Measurements from ENCODE around the gene ANKRD29. TPM values are rescaled to one million over a fixed set of nuclear protein-coding genes. Genes with fewer than 3 reads are reported as not detected.
A peak's percentile ranks its signal among the peaks of the same experiment; 100 is the strongest.

The ANKRD29 gene
- total and polyA plus RNA-seq, 2 experiments from 2014 or later: 0.44 to 0.77 TPM

GRCh38 chr18:23634692-23635091, 28.0 kb downstream of the ANKRD29 start:
- Histone ChIP-seq H3K36me3 (no peaks in the 10 kb centered on the region), H3K9me3 (ENCODE audit: low read depth) (no peaks in the 10 kb centered on the region), H3K4me1 (ENCODE audit: low read depth) (no peaks in the 10 kb centered on the region), H3K27ac (no peak overlapping the region), H3K27me3 (no peaks in the 10 kb centered on the region), H3K4me3 (no peak overlapping the region)
- peak in 1 of 2 donors; percentile 60 for DNase-seq (ENCODE audit: low read depth in 1 of 2, low spot score in 1 of 2)
- no peak for TF ChIP-seq CTCF (IDR thresholded peaks at IDR 0.05; ENCODE audit: low read depth, low read length)

- H3K9me3 ChIP-seq (ENCODE audit: low read depth): no peaks in the 10 kb centered on the region
- no peak overlapping the region for H3K4me3 ChIP-seq
- no peak for TF ChIP-seq CTCF (IDR thresholded peaks at IDR 0.05; ENCODE audit: low read depth, low read length)
- no peak for DNase-seq (ENCODE audit: low read depth in 1 of 2, low spot score in 1 of 2)
- no peaks in the 10 kb centered on the region for H3K27me3 ChIP-seq
- no peaks in the 10 kb centered on the region for H3K36me3 ChIP-seq
- no peak overlapping the region for H3K27ac ChIP-seq
- no peaks in the 10 kb centered on the region for H3K4me1 ChIP-seq (ENCODE audit: low read depth)
Measured at GRCh38 chr18:23632615-23633014, 30.1 kb downstream of the ANKRD29 start.

- no peaks in the 10 kb centered on the region for H3K27me3 ChIP-seq
- no peak overlapping the region for H3K27ac ChIP-seq
- H3K36me3 ChIP-seq: no peaks in the 10 kb centered on the region
- no peaks in the 10 kb centered on the region for H3K9me3 ChIP-seq (ENCODE audit: low read depth)
- H3K4me1 ChIP-seq (ENCODE audit: low read depth): no peaks in the 10 kb centered on the region
- TF ChIP-seq CTCF (IDR thresholded peaks at IDR 0.05; ENCODE audit: low read depth, low read length): no peak
- no peak overlapping the region for H3K4me3 ChIP-seq
- DNase-seq (ENCODE audit: low read depth in 1 of 2, low spot score in 1 of 2): no peak
Measured at GRCh38 chr18:23631746-23632145, 31.0 kb downstream of the ANKRD29 start.

- DNase-seq (ENCODE audit: low read depth in 1 of 2, low spot score in 1 of 2): no peak
- no peak for TF ChIP-seq CTCF (IDR thresholded peaks at IDR 0.05; ENCODE audit: low read depth, low read length)
- H3K9me3 ChIP-seq (ENCODE audit: low read depth): no peaks in the 10 kb centered on the region
- H3K27ac ChIP-seq: no peak overlapping the region
- H3K27me3 ChIP-seq: no peaks in the 10 kb centered on the region
- H3K4me3 ChIP-seq: no peak overlapping the region
- no peaks in the 10 kb centered on the region for H3K36me3 ChIP-seq
- H3K4me1 ChIP-seq (ENCODE audit: low read depth): no peaks in the 10 kb centered on the region
Measured at GRCh38 chr18:23631312-23631711, 31.4 kb downstream of the ANKRD29 start.

- Histone ChIP-seq H3K36me3 (no peaks in the 10 kb centered on the region), H3K9me3 (ENCODE audit: low read depth) (no peaks in the 10 kb centered on the region), H3K4me1 (ENCODE audit: low read depth) (no peaks in the 10 kb centered on the region), H3K4me3 (no peak overlapping the region), H3K27ac (no peak overlapping the region), H3K27me3 (no peaks in the 10 kb centered on the region)
- no peak for DNase-seq (ENCODE audit: low read depth in 1 of 2, low spot score in 1 of 2)
- TF ChIP-seq CTCF (IDR thresholded peaks at IDR 0.05; ENCODE audit: low read depth, low read length): no peak
Measured at GRCh38 chr18:23629444-23629946, 33.2 kb downstream of the ANKRD29 start.

GRCh38 chr18:23627970-23628369, 34.7 kb downstream of the ANKRD29 start:
- TF ChIP-seq CTCF (IDR thresholded peaks at IDR 0.05; ENCODE audit: low read depth, low read length): no peak
- DNase-seq (ENCODE audit: low read depth in 1 of 2, low spot score in 1 of 2): no peak
- Histone ChIP-seq H3K36me3 (no peaks in the 10 kb centered on the region), H3K27ac (no peak overlapping the region), H3K4me1 (ENCODE audit: low read depth) (no peaks in the 10 kb centered on the region), H3K9me3 (ENCODE audit: low read depth) (no peaks in the 10 kb centered on the region), H3K27me3 (no peaks in the 10 kb centered on the region), H3K4me3 (no peak overlapping the region)

All from cardiac muscle cell (in vitro differentiated cells and primary cell).